GM12878 (cell line): ENCODE measurements around the gene ZNF618. TPM values are rescaled to one million over a fixed set of nuclear protein-coding genes. Genes with fewer than 3 reads are reported as not detected.

Experiments used
- ATAC-seq: fragments of 200-7000 bp; cut with Tn5 transposase; 3 replicates; pipeline ENCODE4 v1.9.1; 2020; ENCODE audit warnings: mild to moderate bottlenecking, moderate library complexity
- BruUV-seq: library from RNA; stranded (reverse); fragments of 400-500 nt; replicated peaks from 2 replicates; lab custom pipeline; 2021; lab: Mats Ljungman, UMichigan
- CTCF ChIA-PET: fragments of 300-600 bp; sonication (Branson Sonifier 250); formaldehyde crosslinking; extraction: SDS; loops from one replicate; lab custom pipeline; 2021; ENCODE audit warnings: inconsistent platforms; lab: Yijun Ruan, JAX
- POLR2A ChIA-PET: fragments of 350-600 bp; formaldehyde crosslinking; extraction: SDS; loops from one replicate; lab custom pipeline; 2021; ENCODE audit warnings: inconsistent platforms; lab: Charles Lee
- RAD21 ChIA-PET: fragments of 300-600 bp; sonication (Branson Sonifier 250); formaldehyde crosslinking; loops from one replicate; lab custom pipeline; 2023; ENCODE audit warnings: antibody characterized with exemption; ENCODE audit not compliant: unreplicated experiment; lab: Charles Lee
- SMC1A ChIA-PET: fragments of 300-600 bp; sonication (Branson Sonifier 250); formaldehyde crosslinking; loops from one replicate; lab custom pipeline; 2023; ENCODE audit not compliant: unreplicated experiment, uncharacterized antibody; lab: Charles Lee
- DNase-seq: peaks from one replicate; pipeline ENCODE4 v3.0.0-alpha.2; 2011; ENCODE audit warnings: low read depth, low spot score
- FAIRE-seq: peaks from 3 replicates; lab custom pipeline; 2011; peaks lifted over from hg19 to GRCh38; lab: Jason Lieb, UNC
- H2AFZ ChIP-seq: 2 replicates; pipeline ENCODE4 v1.6.0; 2011; ENCODE audit warnings: low read depth, low read length, control low read depth; ENCODE audit not compliant: control insufficient read depth
- H3K27ac ChIP-seq: 2 replicates; pipeline ENCODE4 v1.5.1; 2011; ENCODE audit warnings: control low read depth; ENCODE audit not compliant: control insufficient read depth, insufficient read depth
- H3K27me3 ChIP-seq, 2 experiments: replicated peaks in 1 of 2; 2 replicates each; pipeline versions ENCODE4 v1.6.0 to v1.6.1; 2011; ENCODE audit warnings: low read length in 1 of 2; ENCODE audit not compliant: control insufficient read depth in 2 of 2, insufficient read depth in 2 of 2
- H3K36me3 ChIP-seq, 2 experiments: 2 replicates each; pipeline ENCODE4 v1.5.1; 2011; ENCODE audit warnings: low read length in 1 of 2; ENCODE audit not compliant: control insufficient read depth in 2 of 2, insufficient read depth in 2 of 2
- H3K4me1 ChIP-seq: 2 replicates; pipeline ENCODE4 v1.6.1; 2011; ENCODE audit warnings: mild to moderate bottlenecking, low read length, moderate library complexity, mixed read lengths; ENCODE audit not compliant: control insufficient read depth, insufficient read depth
- H3K4me2 ChIP-seq: 2 replicates; pipeline ENCODE4 v1.6.0; 2011; ENCODE audit warnings: control low read depth; ENCODE audit not compliant: control insufficient read depth, insufficient read depth
- H3K4me3 ChIP-seq: fragments of 200-600 bp; sonication (generic); 2 replicates; pipeline ENCODE4 v1.5.1; 2016
- H3K79me2 ChIP-seq: 2 replicates; pipeline ENCODE4 v1.6.0; 2011; ENCODE audit warnings: low read length; ENCODE audit not compliant: control insufficient read depth, insufficient read depth
- H3K9ac ChIP-seq: 2 replicates; pipeline ENCODE4 v1.8.0; 2011; ENCODE audit warnings: low read length, control low read depth, mixed read lengths; ENCODE audit not compliant: control insufficient read depth, insufficient read depth
- H3K9me3 ChIP-seq: replicated peaks from 3 replicates; pipeline ENCODE4 v1.5.1; 2011; ENCODE audit warnings: mild to moderate bottlenecking, low read length; ENCODE audit not compliant: control insufficient read depth, insufficient read depth
- H4K20me1 ChIP-seq: 2 replicates; pipeline ENCODE4 v1.6.0; 2011; ENCODE audit not compliant: control insufficient read depth, insufficient read depth
- EZH2 ChIP-seq: IDR thresholded peaks from 2 replicates; pipeline ENCODE4 v1.6.1; 2012; ENCODE audit warnings: low read depth, mild to moderate bottlenecking, control low read depth, inconsistent platforms, low read length, borderline replicate concordance; ENCODE audit not compliant: control insufficient read depth
- JUND ChIP-seq: IDR thresholded peaks from 2 replicates; pipeline ENCODE4 v1.6.1; 2012; ENCODE audit warnings: low read depth, mild to moderate bottlenecking, low read length, improper control_type of control experiment, moderate library complexity
- MEF2A ChIP-seq: IDR thresholded peaks from 2 replicates; pipeline ENCODE4 v1.6.1; 2011; ENCODE audit warnings: low read depth, mild to moderate bottlenecking, low read length, moderate library complexity; ENCODE audit not compliant: insufficient read depth
- NR2C2 ChIP-seq: IDR thresholded peaks from 2 replicates; pipeline ENCODE4 v1.6.1; 2011; ENCODE audit warnings: borderline replicate concordance, low read depth; ENCODE audit not compliant: control insufficient read depth, insufficient read length
- PAX5 ChIP-seq: IDR thresholded peaks from 2 replicates; pipeline ENCODE4 v1.6.1; 2011; ENCODE audit warnings: low read depth, low read length, borderline replicate concordance
- POLR2AphosphoS2 ChIP-seq: IDR thresholded peaks from 2 replicates; pipeline ENCODE4 v1.6.1; 2011; ENCODE audit warnings: low read depth, mild to moderate bottlenecking, low read length, improper control_type of control experiment, moderate library complexity
- RCOR1 ChIP-seq: conservative IDR thresholded peaks from 2 replicates; pipeline ENCODE4 v1.6.1; 2012; ENCODE audit warnings: low read depth, low read length, improper control_type of control experiment
- SMAD5 ChIP-seq: IDR thresholded peaks from 2 replicates; pipeline ENCODE4 v1.6.1; 2016; ENCODE audit warnings: antibody characterized with exemption, low read depth
- TARDBP ChIP-seq: IDR thresholded peaks from 2 replicates; pipeline ENCODE4 v1.6.1; 2016; ENCODE audit warnings: borderline replicate concordance
- ZBED1 ChIP-seq: IDR thresholded peaks from 2 replicates; pipeline ENCODE4 v1.6.1; 2016; ENCODE audit warnings: borderline replicate concordance
- ZNF622 ChIP-seq: fragments of 450-650 bp; IDR thresholded peaks from 2 replicates; pipeline ENCODE4 v1.6.1; 2017; ENCODE audit warnings: mild to moderate bottlenecking, inconsistent platforms
- WGBS: methylation state at CpG from one replicate; pipeline ENCODE4 v1.1.6; 2016; ENCODE audit warnings: low lambda C conversion rate; ENCODE audit not compliant: insufficient replicate concordance, insufficient coverage; ENCODE audit errors: missing lambda C conversion rate; 5-methylcytosine and 5-hydroxymethylcytosine counted together
- in situ Hi-C: fragments of 300-500 bp; cut with MboI; formaldehyde crosslinking; loops from 9 replicates; pipeline ENCODE4 v1.14.3; 2018; ENCODE audit warnings: mixed read lengths
- intact Hi-C: fragments of 100-400 bp; cut with micrococcal nuclease; formaldehyde crosslinking; loops from one replicate; pipeline ENCODE4 v1.14.2; 2022; ENCODE audit not compliant: unreplicated experiment
- polyA plus RNA-seq, 11 experiments: library from polyadenylated mRNA; depleted of rRNA in 4 of 11; unstranded in 6 of 11; stranded (reverse) in 5 of 11; fragments of >200 nt; fragmentation: Nextera tagmentation in 4 of 11; fragmentation: Illumina TruSeq in 1 of 11; extraction: Ambion mirVana in 4 of 11; extraction: Trizol in 1 of 11; gene quantifications; 1 replicate in 1 of 11; 2 replicates in 10 of 11; pipeline versions ENCODE4 v1.2.1 to v1.2.3, GENCODE V29; 2011 to 2016; ENCODE audit warnings: inconsistent platforms in 2 of 11, missing spikeins in 2 of 11, low read depth in 1 of 11
- total RNA-seq, 4 experiments: library from RNA; depleted of rRNA in 3 of 4; stranded (reverse); fragments of >200 nt in 3 of 4; fragmentation: Illumina TruSeq in 1 of 4; extraction: Trizol in 1 of 4; gene quantifications; 2 replicates each; pipeline versions ENCODE4 v1.2.1 to v1.2.3, GENCODE V29; 2013 to 2021

The ZNF618 gene
- total and polyA plus RNA-seq, 10 of the 15 experiments (the other 5 are each of a cell fraction or from before 2014, with no cell fraction given): 0.01 to 0.24 (median 0.06) TPM; not detected in 2

DNA sequence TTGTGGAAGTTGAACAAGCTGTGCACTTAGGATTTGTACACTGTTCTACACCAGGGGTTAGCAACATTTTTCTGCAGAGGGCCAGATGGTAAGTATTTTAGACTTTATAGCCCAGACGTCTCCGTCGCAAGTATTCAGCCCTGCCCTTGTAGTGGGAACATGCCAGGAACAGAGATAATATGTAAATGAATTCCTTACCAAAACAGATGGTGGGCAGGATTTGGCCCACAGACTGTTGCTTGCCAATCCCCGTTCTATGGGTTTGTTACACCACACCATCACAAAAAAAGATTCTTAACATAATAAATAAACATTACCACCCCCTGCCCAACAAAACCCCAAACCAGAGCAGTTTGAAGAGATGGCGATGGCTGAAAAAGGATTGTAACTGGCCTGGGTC, 127.6 kb downstream of the ZNF618 start:
- Histone ChIP-seq H3K9me3 (no peaks in the 10 kb centered on the region), H3K4me2 (no peak overlapping the region), H4K20me1 (no peaks in the 10 kb centered on the region), H3K27ac (no peak overlapping the region), H3K36me3 (no peaks in the 10 kb centered on the region), H3K27me3 (no peaks in the 10 kb centered on the region; a peak in 2 of 4 replicates), H2AFZ (no peak overlapping the region)
- WGBS: 59% methylated on average over 5 of the region's 5 CpGs
- intact Hi-C loops (no loop called here), in situ Hi-C loops (loop anchor here (10.0 kb wide), 1 partner anchor 59 kb away; no protein-coding TSS in a partner anchor)
- no TSS peak for BruUV-seq
- FAIRE-seq: no peak
- no peak for DNase-seq
- POLR2A ChIA-PET: no interaction called here
- CTCF ChIA-PET: interaction anchor here (0.5 kb wide), 1 partner anchor 1441 kb away, joined by 3 read pairs; no protein-coding TSS in a partner anchor
- no peak for TF ChIP-seq TARDBP
- TF ChIP-seq MEF2A: no peak
- TF ChIP-seq POLR2AphosphoS2: no peak
- TF ChIP-seq SMAD5: no peak
- TF ChIP-seq JUND: no peak
- TF ChIP-seq PAX5: no peak
- TF ChIP-seq ZNF622: no peak
- TF ChIP-seq NR2C2: no peak
- TF ChIP-seq, all 136 proteins: peak for 0
- H3K4me1 ChIP-seq: no peaks in the 10 kb centered on the region; the same call in 1 of the 2 replicates
- H3K79me2 ChIP-seq: no peaks in the 10 kb centered on the region
- ChIA-PET SMC1A (no interaction called here), RAD21 (no interaction called here)
- H3K9ac ChIP-seq: no peak overlapping the region
- ATAC-seq: no peak
- H3K4me3 ChIP-seq: no peak overlapping the region

DNA sequence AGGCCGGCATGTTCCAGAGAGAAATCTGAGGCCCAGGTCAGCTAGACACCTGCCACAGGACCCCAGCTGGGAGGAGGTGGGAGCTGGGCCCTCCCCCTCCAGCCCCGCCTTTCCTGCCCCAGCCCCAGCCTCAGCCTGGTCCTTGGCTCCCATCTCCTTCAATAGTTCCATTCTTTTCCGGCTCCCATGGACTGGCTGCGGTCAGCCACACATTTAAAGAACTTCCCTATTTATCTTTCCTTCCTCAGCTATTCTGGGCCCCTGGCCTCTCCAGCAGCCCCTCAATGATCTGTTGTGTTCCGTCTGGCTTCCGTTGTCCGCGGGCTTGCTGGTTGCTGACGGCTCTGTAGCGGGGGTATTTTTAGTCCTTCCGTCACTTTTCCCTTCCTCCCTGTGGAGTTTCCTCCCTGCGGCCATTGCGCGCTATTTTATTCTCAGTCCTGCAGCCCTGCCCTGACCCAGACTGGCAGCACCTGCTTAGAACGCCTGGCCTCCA, 128.2 kb downstream of the ZNF618 start:
- POLR2A ChIA-PET: no interaction called here
- FAIRE-seq: no peak
- no peaks in the 10 kb centered on the region for H3K9me3 ChIP-seq
- intact Hi-C loops: no loop called here
- no TSS peak for BruUV-seq
- H3K79me2 ChIP-seq: no peaks in the 10 kb centered on the region
- WGBS: 17% methylated on average over 14 of the region's 15 CpGs
- no peaks in the 10 kb centered on the region for H4K20me1 ChIP-seq
- H3K9ac ChIP-seq: no peak overlapping the region
- TF ChIP-seq EZH2: no peak
- no peak for TF ChIP-seq RCOR1
- no peak for TF ChIP-seq ZBED1
- TF ChIP-seq, all 136 proteins: peak for 0
- ATAC-seq (no peak), DNase-seq (no peak)
- H3K4me1 ChIP-seq: no peaks in the 10 kb centered on the region; the same call in 1 of the 2 replicates
- no peak overlapping the region for H3K4me3 ChIP-seq
- H2AFZ ChIP-seq: no peak overlapping the region
- in situ Hi-C loops: loop anchor here (10.0 kb wide), 1 partner anchor 59 kb away; no protein-coding TSS in a partner anchor
- H3K36me3 ChIP-seq: no peaks in the 10 kb centered on the region
- ChIA-PET SMC1A (no interaction called here), CTCF (no interaction called here), RAD21 (no interaction called here)
- H3K4me2 ChIP-seq: no peak overlapping the region
- H3K27ac ChIP-seq: no peak overlapping the region
- H3K27me3 ChIP-seq: no peaks in the 10 kb centered on the region; a peak in 2 of 4 replicates
